Measurements from ENCODE around the gene CDKN2B-AS1. TPM values are rescaled to one million over a fixed set of nuclear protein-coding genes. Genes with fewer than 3 reads are reported as not detected.

The CDKN2B-AS1 gene
- total RNA-seq, 1 experiment from 2014 or later, result not detected

DNA sequence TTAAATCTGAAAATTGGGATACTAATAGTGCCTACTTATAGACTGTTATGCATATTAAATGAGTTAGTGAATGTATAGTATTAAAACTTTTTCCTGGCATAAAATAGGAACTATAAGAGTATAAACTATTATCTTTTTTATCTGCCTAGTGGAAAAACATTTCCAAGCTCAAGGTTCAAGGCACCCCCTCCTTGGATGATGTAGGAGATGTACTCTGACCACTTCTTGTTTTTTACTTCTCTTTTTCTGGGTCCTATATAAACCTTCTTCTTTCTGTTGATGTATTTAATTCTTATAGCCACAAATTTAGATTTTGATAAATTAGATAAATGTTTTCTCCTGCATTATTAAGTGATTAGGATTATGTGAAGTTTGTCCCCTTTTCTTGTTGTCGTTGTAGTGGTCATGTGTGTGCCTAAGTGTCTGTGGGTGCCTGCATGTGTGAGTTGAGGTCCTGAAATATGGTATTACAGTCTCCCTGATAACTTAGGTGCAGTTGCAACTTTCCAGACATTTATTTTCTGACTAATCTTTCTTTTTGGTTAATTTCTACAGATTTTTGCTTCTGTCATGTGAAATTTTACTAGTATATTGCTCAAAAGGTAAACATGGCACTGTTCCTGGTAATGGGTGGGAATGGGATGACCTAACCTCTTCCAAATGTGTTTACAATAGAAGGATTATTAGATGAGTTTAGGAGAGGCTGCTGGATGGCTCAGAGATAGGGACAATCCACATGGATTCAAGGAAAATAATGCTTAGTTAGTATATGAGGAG lies 175.3 kb downstream of the CDKN2B-AS1 start:
- Histone ChIP-seq H3K14ac (ENCODE audit: insufficient read depth, low read length) (no peak overlapping the region), H2BK20ac (ENCODE audit: low read depth, low read length, poor library complexity, severe bottlenecking) (no peak overlapping the region), H2BK5ac (ENCODE audit: insufficient read length, low read length) (no peak overlapping the region), H3K9ac (ENCODE audit: extremely low read depth, insufficient read length, low read length) (no peak overlapping the region), H3K4me2 (ENCODE audit: insufficient read depth, insufficient read length, low read length) (no peak overlapping the region), H3K79me1 (ENCODE audit: insufficient read depth, low read depth, low read length, poor library complexity, severe bottlenecking) (no peaks in the 10 kb centered on the region), H4K91ac (ENCODE audit: insufficient read length, low read depth, low read length) (no peak overlapping the region), H3K9me3 (ENCODE audit: control insufficient read depth, low read depth, low read length) (no peaks in the 10 kb centered on the region), H3K56ac (ENCODE audit: insufficient read length, low read depth, low read length) (no peak overlapping the region), H2BK120ac (ENCODE audit: low read depth, low read length, poor library complexity, severe bottlenecking) (no peak overlapping the region), H4K20me1 (ENCODE audit: control insufficient read depth, insufficient read depth, insufficient read length) (no peaks in the 10 kb centered on the region), H4K5ac (ENCODE audit: insufficient read length, low read depth, low read length) (no peak overlapping the region), H3K4me1 (ENCODE audit: insufficient read depth, low read length) (no peaks in the 10 kb centered on the region), H4K8ac (replicated peaks; ENCODE audit: insufficient read length, low read depth, low read length) (no peak overlapping the region), H3K18ac (ENCODE audit: insufficient read length, low read depth, low read length) (no peak overlapping the region), H3K79me2 (ENCODE audit: insufficient read depth, low read length) (no peaks in the 10 kb centered on the region), H2BK15ac (ENCODE audit: low read depth, low read length) (no peak overlapping the region), H3K23me2 (ENCODE audit: insufficient read length, low read depth, low read length, poor library complexity, severe bottlenecking) (no peaks in the 10 kb centered on the region), H3T11ph (ENCODE audit: low read length) (no peak overlapping the region), H3K27me3 (ENCODE audit: insufficient read depth, low read length) (no peaks in the 10 kb centered on the region), H3K27ac (ENCODE audit: insufficient read length, low read depth, low read length) (no peak overlapping the region), H2AFZ (ENCODE audit: low read length) (no peak overlapping the region), H3K23ac (ENCODE audit: insufficient read length, low read depth, low read length) (no peak overlapping the region), H2BK12ac (ENCODE audit: insufficient read length, low read depth, low read length) (no peak overlapping the region), H3K4ac (ENCODE audit: low read depth, low read length) (no peak overlapping the region), H2AK5ac (ENCODE audit: insufficient read length, low read length) (no peak overlapping the region)
- TF ChIP-seq, protein P1, sequence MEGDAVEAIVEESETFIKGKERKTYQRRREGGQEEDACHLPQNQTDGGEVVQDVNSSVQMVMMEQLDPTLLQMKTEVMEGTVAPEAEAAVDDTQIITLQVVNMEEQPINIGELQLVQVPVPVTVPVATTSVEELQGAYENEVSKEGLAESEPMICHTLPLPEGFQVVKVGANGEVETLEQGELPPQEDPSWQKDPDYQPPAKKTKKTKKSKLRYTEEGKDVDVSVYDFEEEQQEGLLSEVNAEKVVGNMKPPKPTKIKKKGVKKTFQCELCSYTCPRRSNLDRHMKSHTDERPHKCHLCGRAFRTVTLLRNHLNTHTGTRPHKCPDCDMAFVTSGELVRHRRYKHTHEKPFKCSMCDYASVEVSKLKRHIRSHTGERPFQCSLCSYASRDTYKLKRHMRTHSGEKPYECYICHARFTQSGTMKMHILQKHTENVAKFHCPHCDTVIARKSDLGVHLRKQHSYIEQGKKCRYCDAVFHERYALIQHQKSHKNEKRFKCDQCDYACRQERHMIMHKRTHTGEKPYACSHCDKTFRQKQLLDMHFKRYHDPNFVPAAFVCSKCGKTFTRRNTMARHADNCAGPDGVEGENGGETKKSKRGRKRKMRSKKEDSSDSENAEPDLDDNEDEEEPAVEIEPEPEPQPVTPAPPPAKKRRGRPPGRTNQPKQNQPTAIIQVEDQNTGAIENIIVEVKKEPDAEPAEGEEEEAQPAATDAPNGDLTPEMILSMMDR (conservative IDR thresholded peaks at IDR 0.05), result no peak
- no peak overlapping the region for H3K4me3 Mint-ChIP-seq
- H3K9me3 Mint-ChIP-seq, result no peaks in the 10 kb centered on the region
- no peak overlapping the region for H3K27ac Mint-ChIP-seq
- no CpG with 5 or more reads among the region's 1 CpG for WGBS (ENCODE audit: extremely low coverage, insufficient read length, low lambda C conversion rate)
- H3K27me3 Mint-ChIP-seq (ENCODE audit: low read depth), result no peaks in the 10 kb centered on the region
- no peaks in the 10 kb centered on the region for H3K4me1 Mint-ChIP-seq
- DNase-seq, result no peak
- H3K36me3 Mint-ChIP-seq (ENCODE audit: insufficient read depth in 1 of 3, low read depth in 3 of 3), result no peaks in the 10 kb centered on the region

Other genes starting within 250 kb of the CDKN2B-AS1 start
- gene MTAP, start 192.2 kb upstream of the CDKN2B-AS1 start, total RNA-seq (2021), result 91.5 and 102 TPM in 2 replicates
- 0.35 TPM in 1 of 2 replicates, not detected in the other for gene CDKN2A, start 399 bp upstream of the CDKN2B-AS1 start, total RNA-seq (2021)
- 0.13 and 0.48 TPM in 2 replicates for gene CDKN2B, start 14.5 kb downstream of the CDKN2B-AS1 start, total RNA-seq (2021)

Measured in H9 (cell line).